COLO668 (cell line): ENCODE data around the gene APCDD1.
"Not testable (repeated sequence)": the region's sequence is repeated elsewhere in the genome, so short reads cannot be mapped to it uniquely, and the experiment has no call there.

Source experiments
- DNase-seq: peaks from one replicate; lab custom pipeline; 2025; ENCODE audit not compliant: unreplicated experiment; lab: John Stamatoyannopoulos, UW

The APCDD1 gene

GRCh38 chr18:10461989-10462388 lies 7.6 kb downstream of the APCDD1 start:
- no peak for DNase-seq

- no peak for DNase-seq
Observed at GRCh38 chr18:10462597-10462996, 8.2 kb downstream of the APCDD1 start.

DNA sequence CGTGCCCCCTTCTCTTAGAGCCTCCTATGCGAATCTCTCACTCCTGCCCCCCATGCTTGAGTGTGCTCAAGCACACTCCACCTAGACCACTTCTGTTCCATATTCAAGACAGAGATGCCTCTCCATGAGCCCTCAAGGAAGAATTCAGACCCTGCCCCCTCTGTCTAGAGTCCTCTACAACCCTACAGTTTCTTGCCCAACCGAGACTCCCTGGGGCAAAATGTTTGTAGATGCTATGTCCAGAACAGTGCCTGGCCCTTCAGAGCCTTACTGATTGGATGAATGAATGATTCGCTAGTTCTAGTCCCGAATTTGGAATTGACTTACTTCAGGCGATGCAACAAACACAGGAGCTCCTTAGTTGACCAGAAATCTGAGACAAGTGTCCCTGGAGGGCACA lies 8.7 kb downstream of the APCDD1 start:
- no peak for DNase-seq

GRCh38 chr18:10463741-10464140 lies 9.3 kb downstream of the APCDD1 start:
- DNase-seq = no peak

DNA sequence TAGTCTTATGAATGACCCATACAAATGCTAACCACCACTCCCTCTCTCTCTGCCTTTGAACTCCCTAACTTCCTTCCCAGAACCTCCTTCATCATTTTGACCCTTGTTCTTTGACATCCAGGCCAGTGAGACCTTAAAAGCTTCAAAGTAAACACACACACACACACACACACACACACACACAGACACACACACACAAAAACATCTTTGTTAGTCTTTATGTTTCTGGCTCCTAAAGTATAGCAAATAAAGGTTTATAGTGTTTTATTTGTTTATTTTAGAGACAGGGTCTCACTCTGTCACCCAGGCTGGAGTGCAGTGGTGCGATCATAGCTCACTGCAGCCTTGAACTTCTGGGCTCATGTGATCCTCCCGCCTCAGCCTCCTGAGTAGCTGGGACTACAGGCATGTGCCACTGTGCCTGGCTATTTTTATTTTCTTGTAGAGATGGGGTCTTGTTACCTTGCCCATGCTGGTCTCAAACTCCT lies 9.8 kb downstream of the APCDD1 start:
- DNase-seq = not testable (repeated sequence)

DNA sequence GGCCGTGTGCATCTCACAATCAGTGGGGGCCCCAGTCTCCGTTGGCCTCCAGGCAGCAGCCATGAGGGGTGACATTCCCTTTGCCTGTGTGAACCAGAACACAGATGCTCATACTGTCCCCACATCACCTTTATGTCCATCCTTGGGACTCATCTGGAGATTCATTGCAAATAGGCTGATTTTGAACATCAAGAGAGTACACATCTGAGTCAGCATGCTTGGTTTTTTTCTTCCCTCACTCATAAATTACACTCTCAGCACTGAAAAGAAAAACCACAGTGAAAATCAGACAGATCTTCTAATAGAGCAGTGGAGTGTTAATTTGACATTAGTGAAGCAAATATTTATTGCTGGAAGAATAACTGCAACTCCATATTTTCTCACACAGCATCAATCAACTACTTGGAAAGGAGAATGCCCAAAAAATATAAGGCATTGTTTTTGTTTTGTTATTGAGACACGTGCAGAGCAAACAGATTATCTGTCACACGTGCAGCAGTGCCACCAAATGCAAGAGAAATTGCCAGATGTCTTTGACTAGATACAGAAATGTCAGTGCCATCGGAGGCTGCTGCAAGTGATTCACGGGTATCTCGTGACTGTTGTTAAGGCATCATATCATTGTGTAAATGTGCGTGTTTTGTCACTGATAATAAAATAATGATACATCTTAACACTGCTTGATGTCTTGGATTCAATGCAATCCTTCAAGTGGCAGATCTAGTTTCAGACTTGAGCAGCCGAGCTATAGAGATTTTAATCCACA lies 10.9 kb downstream of the APCDD1 start:
- DNase-seq = no peak

- DNase-seq = no peak
Observed at GRCh38 chr18:10470429-10470828, 16.0 kb downstream of the APCDD1 start.

DNA sequence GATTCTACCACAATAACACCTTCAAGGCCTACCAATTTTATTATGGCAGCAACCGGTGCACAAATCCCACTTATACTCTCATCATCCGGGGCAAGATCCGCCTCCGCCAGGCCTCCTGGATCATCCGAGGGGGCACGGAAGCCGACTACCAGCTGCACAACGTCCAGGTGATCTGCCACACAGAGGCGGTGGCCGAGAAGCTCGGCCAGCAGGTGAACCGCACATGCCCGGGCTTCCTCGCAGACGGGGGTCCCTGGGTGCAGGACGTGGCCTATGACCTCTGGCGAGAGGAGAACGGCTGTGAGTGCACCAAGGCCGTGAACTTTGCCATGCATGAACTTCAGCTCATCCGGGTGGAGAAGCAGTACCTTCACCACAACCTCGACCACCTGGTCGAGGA lies 17.1 kb downstream of the APCDD1 start:
- no peak for DNase-seq

- no peak for DNase-seq
Observed at GRCh38 chr18:10473132-10473531, 18.7 kb downstream of the APCDD1 start.

- no peak for DNase-seq
Observed at GRCh38 chr18:10474309-10474708, 19.9 kb downstream of the APCDD1 start.

DNA sequence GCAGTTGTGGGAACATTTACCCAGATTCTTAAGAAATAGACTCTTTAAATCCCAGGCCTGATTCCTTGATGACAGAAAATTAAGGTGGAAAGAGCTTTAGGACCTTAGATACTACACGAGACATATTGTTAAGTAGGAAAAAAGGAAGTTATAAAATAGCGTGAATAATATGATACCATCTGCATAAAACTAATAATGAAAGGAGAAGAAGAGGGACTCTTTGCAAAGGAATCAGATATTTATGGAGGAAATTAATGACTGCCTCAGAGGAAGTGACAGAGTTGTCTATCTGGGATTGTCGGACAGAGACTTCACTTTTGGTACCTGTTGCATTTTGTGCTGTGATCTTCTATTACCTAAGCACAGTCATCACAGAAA lies 20.8 kb downstream of the APCDD1 start:
- no peak for DNase-seq

GRCh38 chr18:10475654-10476291 lies 21.3 kb downstream of the APCDD1 start:
- no peak for DNase-seq

DNA sequence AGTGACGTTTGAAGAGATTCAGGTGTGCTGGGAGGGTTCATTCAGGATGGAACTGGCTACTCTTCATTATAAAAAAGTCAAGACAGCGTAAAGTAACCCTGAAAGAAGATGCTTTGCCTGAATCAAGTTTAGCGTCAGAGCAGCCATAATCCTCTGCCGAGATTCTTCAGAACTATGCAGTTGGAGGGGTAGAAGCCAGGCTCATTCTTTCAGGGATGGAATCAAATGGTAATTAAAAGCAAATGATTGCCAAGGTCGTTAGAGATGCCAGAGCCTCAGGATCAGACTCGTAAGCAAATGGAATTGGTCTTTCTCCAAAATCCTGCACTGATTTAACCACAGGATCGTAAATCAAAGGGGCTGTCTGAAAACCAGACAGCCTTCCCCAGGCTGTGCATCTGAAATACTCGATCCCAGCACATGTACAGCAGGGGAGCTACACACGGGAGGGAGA lies 21.9 kb downstream of the APCDD1 start:
- DNase-seq = no peak

DNA sequence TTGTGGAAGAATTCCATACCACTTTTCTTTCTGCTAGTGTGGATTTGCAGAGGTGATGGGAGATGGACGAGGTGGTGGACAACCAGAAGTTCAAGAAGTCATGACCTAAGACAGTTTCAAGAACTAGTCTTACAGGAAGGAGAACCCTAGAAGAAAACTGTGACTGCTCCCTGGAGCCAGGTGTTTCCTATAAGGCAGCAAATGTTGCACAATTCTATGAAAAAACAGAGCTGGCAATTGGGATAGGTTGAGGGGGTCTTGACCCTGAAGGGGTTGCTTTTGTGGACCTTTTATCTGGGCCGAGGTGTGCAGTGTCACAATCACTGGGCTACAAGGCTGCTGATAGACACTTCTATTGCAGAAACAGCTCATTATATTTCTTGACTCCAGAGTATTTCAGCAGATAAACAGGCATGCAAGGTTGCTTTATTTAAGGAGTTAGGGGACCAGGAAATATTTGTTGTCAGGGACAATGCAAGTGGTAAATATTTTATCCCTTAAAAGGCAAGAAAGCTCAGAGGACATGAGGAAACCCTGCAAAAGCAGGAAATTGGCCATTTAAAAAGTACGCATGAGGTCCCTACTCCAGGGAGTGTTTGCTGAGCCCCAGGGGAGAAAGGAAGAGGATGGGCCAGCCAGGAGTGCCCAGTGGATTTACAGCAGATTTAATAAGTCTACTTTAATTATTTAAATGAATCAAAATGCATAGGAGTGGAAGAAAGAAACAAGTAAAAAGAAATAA lies 22.9 kb downstream of the APCDD1 start:
- DNase-seq = no peak

GRCh38 chr18:10477863-10478260 lies 23.4 kb downstream of the APCDD1 start:
- DNase-seq = no peak

- no peak for DNase-seq
Observed at GRCh38 chr18:10481831-10482230, 27.4 kb downstream of the APCDD1 start.

- no peak for DNase-seq
Observed at GRCh38 chr18:10482363-10482984, 28.0 kb downstream of the APCDD1 start.

DNA sequence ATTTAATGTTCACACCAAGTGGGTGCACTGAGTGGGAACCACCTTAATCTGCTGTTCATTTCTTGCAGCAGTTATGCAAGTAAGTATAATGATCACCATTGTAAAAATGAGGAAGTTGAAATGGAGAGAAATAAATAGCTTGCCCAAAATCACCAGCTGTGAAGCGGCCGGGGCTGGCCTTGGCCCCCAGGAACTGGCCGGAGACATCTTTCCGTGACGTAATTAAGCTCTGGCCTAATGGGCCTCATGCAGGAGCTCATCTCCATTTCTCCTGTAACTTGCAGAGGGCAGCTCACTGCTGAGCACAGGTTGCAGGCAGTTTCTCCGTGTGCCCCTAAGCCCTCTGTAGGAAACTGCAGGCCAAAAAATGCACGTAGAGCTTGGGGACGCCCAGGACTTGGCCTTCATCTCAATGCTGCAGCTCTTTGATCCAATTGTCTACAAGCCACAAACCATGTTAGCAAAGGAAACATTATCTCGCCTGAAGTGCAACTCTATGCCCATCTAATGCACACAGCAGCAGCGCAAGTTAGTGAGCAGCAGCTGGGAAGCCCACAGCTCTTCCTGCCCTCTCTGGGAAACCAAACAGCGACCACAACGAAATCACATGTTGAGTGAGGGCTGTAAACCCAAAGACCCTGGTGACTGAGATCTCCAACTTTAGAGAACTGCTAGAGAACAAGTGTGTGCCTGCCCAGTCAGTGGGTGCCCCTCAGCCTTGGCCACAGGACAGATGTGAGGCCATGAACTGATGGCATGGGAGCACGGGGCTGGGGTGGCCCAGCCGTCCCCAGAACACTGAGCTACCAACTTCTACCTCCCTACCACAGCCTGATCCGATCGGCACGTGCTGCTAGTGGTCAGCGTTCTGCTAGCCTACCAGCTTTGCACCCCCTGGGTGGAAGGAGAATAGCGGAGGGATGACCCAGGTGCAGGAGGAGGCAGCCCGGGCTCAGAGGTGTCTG lies 28.8 kb downstream of the APCDD1 start:
- DNase-seq = no peak

DNA sequence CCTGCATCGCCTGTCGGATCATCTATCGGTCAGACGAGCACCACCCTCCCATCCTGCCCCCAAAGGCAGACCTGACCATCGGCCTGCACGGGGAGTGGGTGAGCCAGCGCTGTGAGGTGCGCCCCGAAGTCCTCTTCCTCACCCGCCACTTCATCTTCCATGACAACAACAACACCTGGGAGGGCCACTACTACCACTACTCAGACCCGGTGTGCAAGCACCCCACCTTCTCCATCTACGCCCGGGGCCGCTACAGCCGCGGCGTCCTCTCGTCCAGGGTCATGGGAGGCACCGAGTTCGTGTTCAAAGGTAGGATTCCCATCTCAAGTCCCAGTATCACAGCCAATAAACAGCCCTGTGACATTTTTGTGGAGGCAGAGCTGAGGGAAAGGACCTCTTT lies 31.0 kb downstream of the APCDD1 start:
- no peak for DNase-seq

DNA sequence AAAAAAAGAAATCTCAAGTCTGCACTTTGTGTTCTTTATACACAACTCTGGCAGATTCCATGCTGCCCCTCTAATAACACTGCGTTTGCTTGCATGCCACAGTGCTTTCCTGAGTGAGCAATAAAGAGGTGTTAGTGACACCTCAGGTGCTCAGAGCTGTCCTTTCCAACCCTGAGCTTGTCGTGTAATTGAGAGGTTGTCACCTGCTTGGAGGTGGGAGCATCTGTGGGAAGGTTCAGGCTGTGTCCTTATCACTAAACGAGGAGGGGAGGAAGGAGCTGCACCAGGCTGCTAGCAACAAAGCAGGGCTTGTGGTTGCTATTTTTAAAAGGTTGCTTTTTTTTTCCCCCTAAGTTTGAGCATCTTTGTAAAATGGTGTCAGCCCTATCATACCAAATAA lies 31.9 kb downstream of the APCDD1 start:
- DNase-seq = no peak
